Measurements from ENCODE around the gene ANKRD33B. TPM values are rescaled to one million over a fixed set of nuclear protein-coding genes. Genes with fewer than 3 reads are reported as not detected.

ANKRD33B gene
- total and polyA plus RNA-seq, 2 donors from 2014 or later = 4.8 to 20.3 TPM

- no peak for FAIRE-seq
- intact Hi-C loops (cut with DNase I) = no loop called here
- H3K9ac ChIP-seq (ENCODE audit: low read length in 3 of 3) = no peak overlapping the region
Measured at GRCh38 chr5:10611290-10611689, 47.4 kb downstream of the ANKRD33B start.

DNA sequence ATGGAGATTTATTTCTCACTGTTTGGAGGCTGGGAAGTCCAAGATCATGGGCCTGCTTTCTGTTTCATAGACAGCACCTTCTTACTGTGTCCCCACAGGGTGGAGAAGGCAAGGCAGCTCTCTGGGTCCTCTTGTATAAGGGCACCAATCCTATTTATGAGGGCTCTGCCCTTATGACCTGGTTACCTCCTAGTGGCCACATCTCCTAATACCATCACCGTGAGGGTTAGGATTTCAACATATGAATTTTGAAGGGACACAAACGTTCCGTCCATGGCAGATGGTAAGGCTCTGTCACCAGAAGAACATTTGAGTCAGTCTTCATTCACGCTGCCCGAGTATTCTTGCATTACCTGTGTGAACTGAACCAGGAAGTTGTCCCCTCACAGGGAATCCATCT, 48.4 kb downstream of the ANKRD33B start:
- intact Hi-C loops (cut with DNase I) = no loop called here
- Histone ChIP-seq H3K4me3 (ENCODE audit: low read length in 3 of 3) (no peak overlapping the region), H3K27me3 (ENCODE audit: control insufficient read depth, insufficient read depth, low read length) (no peaks in the 10 kb centered on the region), H3K36me3 (ENCODE audit: control insufficient read depth in 2 of 3, insufficient read depth in 3 of 3, low read length in 3 of 3) (no peaks in the 10 kb centered on the region), H3K4me1 (ENCODE audit: control insufficient read depth in 2 of 3, insufficient read depth in 2 of 3, low read depth in 1 of 3, low read length in 3 of 3) (peaks cover 0 to 8% (median 8%) of the 10 kb centered on the region in 3 donors), H3K9ac (ENCODE audit: low read length in 3 of 3) (no peak overlapping the region), H3K9me3 (ENCODE audit: control insufficient read depth in 2 of 3, insufficient read depth in 1 of 3, low read length in 3 of 3) (no peaks in the 10 kb centered on the region), H3K27ac (ENCODE audit: low read depth in 2 of 2, low read length in 2 of 2) (no peak overlapping the region)
- DNase-seq (no peak), FAIRE-seq (no peak)
- no peak for TF ChIP-seq CTCF (IDR thresholded peaks at IDR 0.05; ENCODE audit: borderline replicate concordance, extremely low read depth, insufficient read depth)

More at GRCh38 chr5:10611290-10611689, 47.4 kb downstream of the ANKRD33B start:
- H3K9me3 ChIP-seq (ENCODE audit: control insufficient read depth in 2 of 3, insufficient read depth in 1 of 3, low read length in 3 of 3) = no peaks in the 10 kb centered on the region
- H3K4me3 ChIP-seq (ENCODE audit: low read length in 3 of 3) = no peak overlapping the region
- DNase-seq = no peak
- peaks cover 0 to 12% (median 9%) of the 10 kb centered on the region in 3 donors for H3K4me1 ChIP-seq (ENCODE audit: control insufficient read depth in 2 of 3, insufficient read depth in 2 of 3, low read depth in 1 of 3, low read length in 3 of 3)
- no peak overlapping the region for H3K27ac ChIP-seq (ENCODE audit: low read depth in 2 of 2, low read length in 2 of 2)
- no peak for TF ChIP-seq CTCF (IDR thresholded peaks at IDR 0.05; ENCODE audit: borderline replicate concordance, extremely low read depth, insufficient read depth)
- no peaks in the 10 kb centered on the region for H3K36me3 ChIP-seq (ENCODE audit: control insufficient read depth in 2 of 3, insufficient read depth in 3 of 3, low read length in 3 of 3)
- H3K27me3 ChIP-seq (ENCODE audit: control insufficient read depth, insufficient read depth, low read length) = no peaks in the 10 kb centered on the region

DNA sequence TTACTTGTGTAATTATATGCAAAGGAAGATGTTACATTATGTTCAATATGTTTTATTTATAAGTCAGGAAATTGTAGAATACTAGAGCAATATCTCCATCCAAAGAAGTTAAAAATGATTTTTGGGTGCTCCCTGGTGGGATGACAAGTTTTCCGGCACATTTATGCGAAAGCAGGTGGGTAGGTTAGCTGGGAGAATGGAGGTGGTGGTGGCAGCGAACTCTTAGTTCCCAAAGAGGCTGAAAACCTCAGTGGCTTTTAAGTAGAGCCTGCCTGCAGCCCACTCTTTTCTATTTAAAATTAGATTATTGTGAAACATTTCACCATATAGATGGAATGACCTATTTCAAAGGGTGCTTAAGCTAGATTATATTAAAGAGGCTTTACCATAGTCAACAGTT, 51.8 kb downstream of the ANKRD33B start:
- Histone ChIP-seq H3K9me3 (ENCODE audit: control insufficient read depth in 2 of 3, insufficient read depth in 1 of 3, low read length in 3 of 3) (no peaks in the 10 kb centered on the region), H3K27ac (ENCODE audit: low read depth in 2 of 2, low read length in 2 of 2) (no peak overlapping the region), H3K36me3 (ENCODE audit: control insufficient read depth in 2 of 3, insufficient read depth in 3 of 3, low read length in 3 of 3) (no peaks in the 10 kb centered on the region), H3K27me3 (ENCODE audit: control insufficient read depth, insufficient read depth, low read length) (no peaks in the 10 kb centered on the region), H3K9ac (ENCODE audit: low read length in 3 of 3) (no peak overlapping the region), H3K4me1 (ENCODE audit: control insufficient read depth in 2 of 3, insufficient read depth in 2 of 3, low read depth in 1 of 3, low read length in 3 of 3) (peaks cover 0 to 2% (median 0%) of the 10 kb centered on the region in 3 donors), H3K4me3 (ENCODE audit: low read length in 3 of 3) (no peak overlapping the region)
- TF ChIP-seq CTCF (IDR thresholded peaks at IDR 0.05; ENCODE audit: borderline replicate concordance, extremely low read depth, insufficient read depth) = no peak
- no peak for FAIRE-seq
- intact Hi-C loops (cut with DNase I) = no loop called here
- DNase-seq = no peak

GRCh38 chr5:10617103-10617502, 53.2 kb downstream of the ANKRD33B start:
- H3K9me3 ChIP-seq (ENCODE audit: control insufficient read depth in 2 of 3, insufficient read depth in 1 of 3, low read length in 3 of 3) = no peaks in the 10 kb centered on the region
- no peak for DNase-seq
- H3K4me3 ChIP-seq (ENCODE audit: low read length in 3 of 3) = no peak overlapping the region
- no peak overlapping the region for H3K9ac ChIP-seq (ENCODE audit: low read length in 3 of 3)
- no peak for FAIRE-seq
- H3K27me3 ChIP-seq (ENCODE audit: control insufficient read depth, insufficient read depth, low read length) = no peaks in the 10 kb centered on the region
- H3K4me1 ChIP-seq (ENCODE audit: control insufficient read depth in 2 of 3, insufficient read depth in 2 of 3, low read depth in 1 of 3, low read length in 3 of 3) = no peaks in the 10 kb centered on the region
- H3K36me3 ChIP-seq (ENCODE audit: control insufficient read depth in 2 of 3, insufficient read depth in 3 of 3, low read length in 3 of 3) = no peaks in the 10 kb centered on the region
- intact Hi-C loops (cut with DNase I) = no loop called here
- no peak overlapping the region for H3K27ac ChIP-seq (ENCODE audit: low read depth in 2 of 2, low read length in 2 of 2)
- TF ChIP-seq CTCF (IDR thresholded peaks at IDR 0.05; ENCODE audit: borderline replicate concordance, extremely low read depth, insufficient read depth) = no peak
